ENCODE results near the gene TNNT3. TPM values are rescaled to one million over a fixed set of nuclear protein-coding genes. Genes with fewer than 3 reads are reported as not detected.

The TNNT3 gene
- total and polyA plus RNA-seq, 2 experiments from 2014 or later: 2.7 to 3.8 TPM

DNA sequence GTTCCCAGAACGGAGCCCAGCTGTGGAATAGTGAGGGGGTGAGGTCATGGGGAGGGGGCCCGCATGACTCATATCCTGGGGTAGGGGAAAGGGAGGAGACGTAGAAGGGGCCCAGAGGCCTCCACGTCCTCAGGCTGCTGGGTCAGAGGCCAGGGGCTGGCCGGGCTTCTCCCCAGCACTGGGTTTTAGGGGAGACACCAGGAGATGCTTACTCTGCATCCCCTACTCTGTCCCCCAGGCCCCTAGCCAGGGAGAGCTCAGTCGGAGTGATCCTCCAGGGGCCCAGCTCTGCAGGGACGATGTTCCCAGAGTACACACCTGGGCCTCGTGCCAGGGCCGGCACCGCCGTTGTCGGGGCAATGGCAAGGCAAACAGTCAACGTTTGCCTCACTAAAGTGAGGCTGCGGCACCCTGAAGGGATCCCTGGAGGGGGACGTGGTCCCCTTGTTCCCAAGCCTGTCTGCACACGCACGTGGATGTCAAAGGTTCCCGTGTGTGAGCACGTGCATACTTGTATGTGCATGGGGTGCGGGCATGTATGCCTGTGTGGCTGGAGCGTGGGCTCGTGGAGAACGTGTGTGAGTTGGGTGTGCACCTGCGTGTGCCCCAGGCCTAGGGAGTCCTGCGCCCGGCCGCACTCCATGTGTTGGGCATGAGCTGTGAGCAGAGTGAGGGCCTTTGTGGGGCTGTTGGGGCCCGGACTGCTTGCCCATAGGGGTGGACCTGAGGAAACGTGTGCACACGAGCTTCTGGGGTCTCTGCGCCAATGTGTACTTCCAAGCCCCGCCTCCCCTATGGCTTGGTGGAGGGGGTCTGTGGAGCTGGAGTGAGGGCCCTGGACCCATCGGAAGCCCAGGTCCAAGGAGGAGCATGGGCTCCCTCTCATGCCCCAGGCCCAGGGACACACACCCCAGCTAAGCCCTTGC is 42.0 kb upstream of the TNNT3 start:
- Histone ChIP-seq H3K27ac (no peak overlapping the region), H3K4me1 (ENCODE audit: low read depth) (no peaks in the 10 kb centered on the region), H3K4me3 (no peak overlapping the region), H3K9me3 (ENCODE audit: low read depth) (no peaks in the 10 kb centered on the region), H3K36me3 (no peaks in the 10 kb centered on the region), H3K27me3 (no peaks in the 10 kb centered on the region)
- TF ChIP-seq, protein P1, sequence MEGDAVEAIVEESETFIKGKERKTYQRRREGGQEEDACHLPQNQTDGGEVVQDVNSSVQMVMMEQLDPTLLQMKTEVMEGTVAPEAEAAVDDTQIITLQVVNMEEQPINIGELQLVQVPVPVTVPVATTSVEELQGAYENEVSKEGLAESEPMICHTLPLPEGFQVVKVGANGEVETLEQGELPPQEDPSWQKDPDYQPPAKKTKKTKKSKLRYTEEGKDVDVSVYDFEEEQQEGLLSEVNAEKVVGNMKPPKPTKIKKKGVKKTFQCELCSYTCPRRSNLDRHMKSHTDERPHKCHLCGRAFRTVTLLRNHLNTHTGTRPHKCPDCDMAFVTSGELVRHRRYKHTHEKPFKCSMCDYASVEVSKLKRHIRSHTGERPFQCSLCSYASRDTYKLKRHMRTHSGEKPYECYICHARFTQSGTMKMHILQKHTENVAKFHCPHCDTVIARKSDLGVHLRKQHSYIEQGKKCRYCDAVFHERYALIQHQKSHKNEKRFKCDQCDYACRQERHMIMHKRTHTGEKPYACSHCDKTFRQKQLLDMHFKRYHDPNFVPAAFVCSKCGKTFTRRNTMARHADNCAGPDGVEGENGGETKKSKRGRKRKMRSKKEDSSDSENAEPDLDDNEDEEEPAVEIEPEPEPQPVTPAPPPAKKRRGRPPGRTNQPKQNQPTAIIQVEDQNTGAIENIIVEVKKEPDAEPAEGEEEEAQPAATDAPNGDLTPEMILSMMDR (IDR thresholded peaks at IDR 0.05; ENCODE audit: low read depth, low read length): no peak
- DNase-seq (ENCODE audit: low read depth in 1 of 2, low spot score in 1 of 2): peak in 1 of 2 donors; percentile 73

DNA sequence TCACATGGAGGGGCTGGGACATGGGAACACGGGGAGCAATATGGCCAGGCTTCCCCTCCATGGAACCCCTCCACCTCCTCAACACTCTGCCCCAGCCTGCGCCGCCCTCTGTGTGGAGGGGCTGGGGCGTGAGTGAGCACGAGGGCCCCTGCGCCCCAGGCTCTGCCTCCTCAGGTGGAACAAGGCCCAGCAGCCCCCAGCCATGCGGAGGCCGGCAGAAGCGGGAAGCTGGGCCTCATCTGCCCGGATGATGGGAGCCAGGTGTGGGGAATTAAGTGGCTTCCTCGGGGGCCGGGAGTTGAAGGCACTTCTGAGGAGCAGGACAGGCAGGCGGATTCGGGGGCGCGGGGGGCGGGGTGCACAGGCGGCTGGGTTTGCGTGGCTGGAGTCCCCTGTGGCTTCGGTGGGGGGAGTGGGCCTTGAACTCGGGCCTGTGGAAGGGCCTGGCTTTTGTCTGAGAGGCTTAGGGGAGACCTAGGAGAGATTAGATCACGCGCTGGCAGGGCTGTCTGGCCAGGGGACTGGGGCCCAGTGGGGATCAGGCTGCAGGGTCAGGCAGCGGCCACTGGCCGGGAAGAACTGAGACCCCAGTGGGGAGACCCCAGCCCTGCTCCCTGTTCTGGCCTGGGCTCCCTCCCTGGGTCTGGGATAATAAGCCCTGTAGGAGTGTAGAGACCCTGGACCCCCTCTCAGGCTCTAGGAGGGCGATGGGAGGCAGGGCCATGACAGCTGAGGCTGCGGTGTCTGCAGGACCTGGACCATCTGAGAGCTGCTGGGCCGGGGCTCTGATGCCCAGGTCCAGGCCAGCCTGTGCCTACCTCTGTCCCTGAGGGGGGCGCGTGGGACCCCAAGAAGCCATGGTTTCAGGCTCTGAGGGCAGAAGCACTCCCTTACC is 41.1 kb upstream of the TNNT3 start:
- TF ChIP-seq, protein P1 (IDR thresholded peaks at IDR 0.05; ENCODE audit: low read depth, low read length): no peak
- Histone ChIP-seq H3K27ac (no peak overlapping the region), H3K4me3 (no peak overlapping the region), H3K27me3 (no peaks in the 10 kb centered on the region), H3K36me3 (no peaks in the 10 kb centered on the region), H3K9me3 (ENCODE audit: low read depth) (no peaks in the 10 kb centered on the region), H3K4me1 (ENCODE audit: low read depth) (no peaks in the 10 kb centered on the region)
- no peak for DNase-seq (ENCODE audit: low read depth in 1 of 2, low spot score in 1 of 2)

DNA sequence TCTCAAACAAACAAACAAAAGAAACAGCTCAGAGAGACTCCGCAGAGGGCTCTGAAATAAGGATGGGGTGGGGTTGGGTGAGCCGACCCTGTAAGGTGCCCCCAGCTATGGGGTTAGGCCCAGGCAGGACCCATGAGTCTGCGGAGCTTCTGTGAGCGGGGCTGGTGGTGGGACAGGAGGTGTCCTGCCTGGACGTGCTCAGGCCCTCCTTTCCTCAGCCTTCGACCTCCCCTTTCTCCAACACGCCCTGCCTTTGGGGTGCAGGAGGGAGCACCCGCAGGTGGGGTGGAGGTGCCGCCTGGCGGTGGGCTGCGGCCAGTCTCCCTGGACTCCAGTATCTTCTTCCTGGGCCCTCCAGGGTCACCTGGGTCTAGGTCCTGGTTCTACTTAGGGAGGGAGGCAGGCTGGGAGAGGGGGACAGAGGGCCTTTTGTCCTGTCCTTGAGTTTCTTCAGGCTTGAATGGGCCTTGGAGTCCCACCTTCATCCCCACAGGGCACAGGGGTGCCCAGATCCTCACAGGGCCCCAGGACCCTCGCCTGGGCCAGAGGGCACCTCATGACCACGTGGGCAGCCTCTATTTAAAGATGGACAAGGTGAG is 40.1 kb upstream of the TNNT3 start:
- Histone ChIP-seq H3K27me3 (no peaks in the 10 kb centered on the region), H3K4me1 (ENCODE audit: low read depth) (no peaks in the 10 kb centered on the region), H3K27ac (no peak overlapping the region), H3K9me3 (ENCODE audit: low read depth) (no peaks in the 10 kb centered on the region), H3K36me3 (no peaks in the 10 kb centered on the region), H3K4me3 (no peak overlapping the region)
- TF ChIP-seq, protein P1 (IDR thresholded peaks at IDR 0.05; ENCODE audit: low read depth, low read length): no peak
- no peak for DNase-seq (ENCODE audit: low read depth in 1 of 2, low spot score in 1 of 2)

DNA sequence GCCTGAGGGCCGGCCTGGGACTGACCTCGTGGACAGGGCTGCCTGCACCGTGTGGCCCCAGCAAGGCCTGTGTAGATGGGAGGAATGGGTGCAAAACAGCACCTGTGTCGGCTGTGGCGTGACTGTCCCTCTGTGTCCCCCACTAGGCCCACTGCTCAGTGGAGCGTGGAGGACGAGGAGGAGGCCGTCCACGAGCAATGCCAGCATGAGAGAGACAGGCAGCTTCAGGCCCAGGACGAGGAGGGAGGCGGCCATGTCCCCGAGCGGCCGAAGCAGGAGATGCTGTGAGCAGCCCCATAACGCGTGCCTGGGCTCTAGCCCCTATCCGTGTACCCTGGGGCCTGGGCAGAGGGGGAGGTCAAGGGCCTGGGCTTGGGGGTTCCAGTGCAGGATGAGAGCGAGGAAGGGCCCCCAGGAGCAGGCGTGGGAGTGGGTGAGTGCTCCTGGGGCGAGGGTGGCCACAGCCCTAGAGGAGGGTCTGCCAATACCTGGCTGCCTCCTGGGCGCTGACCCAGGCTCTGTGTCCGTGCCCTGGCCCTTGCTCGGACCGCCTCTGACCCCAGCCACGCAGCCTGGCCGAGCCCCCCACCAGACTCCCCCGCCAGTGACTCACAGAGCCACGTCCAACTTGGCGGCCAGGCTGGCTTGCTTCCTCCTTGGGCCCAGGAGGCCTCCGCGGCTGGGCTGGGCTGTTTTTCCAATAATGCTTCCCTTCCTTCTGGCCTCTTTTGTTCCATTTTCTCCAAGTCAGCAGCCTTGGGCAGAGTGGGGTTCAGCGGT is 39.4 kb upstream of the TNNT3 start:
- no peaks in the 10 kb centered on the region for H3K36me3 ChIP-seq
- TF ChIP-seq, protein P1 (IDR thresholded peaks at IDR 0.05; ENCODE audit: low read depth, low read length): no peak
- no peak overlapping the region for H3K27ac ChIP-seq
- peak in 1 of 2 donors; percentile 71 for DNase-seq (ENCODE audit: low read depth in 1 of 2, low spot score in 1 of 2)
- no peaks in the 10 kb centered on the region for H3K9me3 ChIP-seq (ENCODE audit: low read depth)
- no peaks in the 10 kb centered on the region for H3K27me3 ChIP-seq
- H3K4me3 ChIP-seq: no peak overlapping the region
- no peaks in the 10 kb centered on the region for H3K4me1 ChIP-seq (ENCODE audit: low read depth)
